Prostate gland (tissue), 2 donors: ENCODE results near the gene MSANTD2. TPM values are rescaled to one million over a fixed set of nuclear protein-coding genes. Genes with fewer than 3 reads are reported as not detected.

Source experiments
- DNase-seq: peaks from one replicate; pipeline ENCODE4 v3.0.0-alpha.2; 2019; ENCODE audit warnings: low spot score
- H3K27ac ChIP-seq, 2 donors: fragments of 200-600 bp; sonication (generic); 2 replicates each; pipeline ENCODE4 v1.5.1; 2017 to 2019
- H3K27me3 ChIP-seq: fragments of 200-600 bp; sonication (generic); replicated peaks from 2 replicates; pipeline ENCODE4 v1.5.1; 2019; ENCODE audit not compliant: insufficient read depth
- H3K36me3 ChIP-seq, 2 donors: fragments of 200-600 bp; sonication (generic); 1 replicate in 1 of 2; 2 replicates in 1 of 2; pipeline versions ENCODE4 v1.5.1 to v1.8.1; 2017 to 2019
- H3K4me1 ChIP-seq: fragments of 200-600 bp; sonication (generic); replicated peaks from 2 replicates; pipeline ENCODE4 v1.5.1; 2019
- H3K4me3 ChIP-seq, 2 donors: fragments of 200-600 bp; sonication (generic); 2 replicates each; pipeline ENCODE4 v1.5.1; 2017 to 2019
- H3K9me3 ChIP-seq: fragments of 200-600 bp; sonication (generic); 2 replicates; pipeline ENCODE4 v1.5.1; 2017
- CTCF ChIP-seq, 4 experiments: fragments of 200-600 bp in 2 of 4; fragments of 450-650 bp in 2 of 4; sonication (generic) in 2 of 4; IDR thresholded peaks; 1 replicate in 3 of 4; 2 replicates in 1 of 4; pipeline ENCODE4 v1.5.1; 2016 to 2019; ENCODE audit warnings: antibody characterized with exemption in 4 of 4, mild to moderate bottlenecking in 2 of 4, moderate library complexity in 2 of 4
- POLR2A ChIP-seq: fragments of 450-650 bp; IDR thresholded peaks from one replicate; pipeline ENCODE4 v1.6.1; 2016; ENCODE audit warnings: antibody characterized with exemption, mild to moderate bottlenecking
- POLR2AphosphoS5 ChIP-seq: sonication (generic); formaldehyde crosslinking; IDR thresholded peaks from one replicate; pipeline ENCODE4 v1.6.1; 2017; ENCODE audit warnings: antibody characterized with exemption
- WGBS: methylation state at CpG from one replicate; pipeline ENCODE4 v1.1.5; 2018; 5-methylcytosine and 5-hydroxymethylcytosine counted together
- intact Hi-C: fragments of 100-400 bp; cut with DNase I; formaldehyde crosslinking; loops from one replicate; pipeline ENCODE4 v1.14.2; 2022
- total RNA-seq, 2 donors: library from RNA; depleted of rRNA; stranded (reverse); fragments of >200 nt; gene quantifications; one replicate each; pipeline ENCODE4 v1.1.0, GENCODE V29; 2016

Gene MSANTD2
- total RNA-seq, 2 donors from 2014 or later: 12.3 to 22.9 TPM

GRCh38 chr11:124745835-124746620 is 54.2 kb downstream of the MSANTD2 start:
- Histone ChIP-seq H3K27me3 (no peaks in the 10 kb centered on the region), H3K4me3 (peak overlapping the region; percentile 42 to 45), H3K4me1 (no peaks in the 10 kb centered on the region), H3K9me3 (no peaks in the 10 kb centered on the region), H3K27ac (peak overlapping the region; percentile 60 to 72), H3K36me3 (no peaks in the 10 kb centered on the region)
- intact Hi-C loops: no loop called here
- TF ChIP-seq CTCF (IDR thresholded peaks at IDR 0.05) (peak in 2 of 4 experiments; percentile 37 to 43), POLR2AphosphoS5 (no peak)
- WGBS: 5% methylated on average over 41 of the region's 41 CpGs
- no peak for DNase-seq

- no peak for DNase-seq
- H3K9me3 ChIP-seq: no peaks in the 10 kb centered on the region
- WGBS: 34% methylated on average over 44 of the region's 44 CpGs
- no peaks in the 10 kb centered on the region for H3K36me3 ChIP-seq
- H3K27ac ChIP-seq: no peak overlapping the region
- H3K4me3 ChIP-seq: peak overlapping the region; percentile 42 to 45
- intact Hi-C loops: no loop called here
- no peak for TF ChIP-seq POLR2AphosphoS5
- TF ChIP-seq CTCF (IDR thresholded peaks at IDR 0.05): no peak
- TF ChIP-seq POLR2A: no peak
- no peaks in the 10 kb centered on the region for H3K4me1 ChIP-seq
- no peaks in the 10 kb centered on the region for H3K27me3 ChIP-seq
Measured at GRCh38 chr11:124745270-124745834, 54.9 kb downstream of the MSANTD2 start.

GRCh38 chr11:124743050-124743449 is 57.2 kb downstream of the MSANTD2 start:
- TF ChIP-seq POLR2A: no peak
- TF ChIP-seq CTCF (IDR thresholded peaks at IDR 0.05): no peak
- TF ChIP-seq POLR2AphosphoS5: no peak
- WGBS: 67% methylated on average over 6 of the region's 6 CpGs
- Histone ChIP-seq H3K4me1 (no peaks in the 10 kb centered on the region), H3K27me3 (no peaks in the 10 kb centered on the region), H3K4me3 (no peak overlapping the region), H3K27ac (no peak overlapping the region), H3K36me3 (no peaks in the 10 kb centered on the region), H3K9me3 (no peaks in the 10 kb centered on the region)
- intact Hi-C loops: no loop called here
- DNase-seq: no peak

- no peaks in the 10 kb centered on the region for H3K27me3 ChIP-seq
- H3K4me1 ChIP-seq: no peaks in the 10 kb centered on the region
- H3K4me3 ChIP-seq: no peak overlapping the region
- TF ChIP-seq POLR2A (no peak), POLR2AphosphoS5 (no peak), CTCF (IDR thresholded peaks at IDR 0.05) (no peak)
- H3K27ac ChIP-seq: no peak overlapping the region
- H3K36me3 ChIP-seq: no peaks in the 10 kb centered on the region
- intact Hi-C loops: no loop called here
- no peaks in the 10 kb centered on the region for H3K9me3 ChIP-seq
- WGBS: 66% methylated on average over 2 of the region's 2 CpGs
- no peak for DNase-seq
Measured at GRCh38 chr11:124742555-124742954, 57.7 kb downstream of the MSANTD2 start.
